Thoracic aorta (tissue), 2 donors: ENCODE data around the gene KLC4. TPM values are rescaled to one million over a fixed set of nuclear protein-coding genes. Genes with fewer than 3 reads are reported as not detected.

Experiments used
- ATAC-seq: fragments of 150-250 bp; one replicate; pipeline ENCODE4 v1.8.0; 2017; ENCODE audit warnings: low read depth; ENCODE audit not compliant: insufficient number of reproducible peaks, low FRiP score
- DNase-seq: peaks from one replicate; pipeline ENCODE4 v3.0.0-alpha.2; 2020; ENCODE audit warnings: low spot score
- H3K27ac ChIP-seq, 2 donors: fragments of 200-600 bp; sonication (generic); 1 replicate in 1 of 2; 2 replicates in 1 of 2; pipeline ENCODE4 v1.5.1; 2016; ENCODE audit warnings: mild to moderate bottlenecking in 2 of 2, moderate library complexity in 2 of 2
- H3K27me3 ChIP-seq: fragments of 200-600 bp; sonication (generic); replicated peaks from 2 replicates; pipeline ENCODE4 v1.6.0; 2016; ENCODE audit warnings: mild to moderate bottlenecking; ENCODE audit not compliant: insufficient read depth
- H3K36me3 ChIP-seq: fragments of 200-600 bp; sonication (generic); one replicate; pipeline ENCODE4 v1.5.1; 2016
- H3K4me1 ChIP-seq, 2 donors: fragments of 200-600 bp; sonication (generic); 1 replicate in 1 of 2; 2 replicates in 1 of 2; pipeline versions ENCODE4 v1.5.1 to v1.6.0; 2016; ENCODE audit warnings: low read depth in 2 of 2, mild to moderate bottlenecking in 1 of 2; ENCODE audit not compliant: control insufficient read depth in 1 of 2
- H3K4me3 ChIP-seq: fragments of 200-600 bp; sonication (generic); 2 replicates; pipeline ENCODE4 v1.5.1; 2016; ENCODE audit warnings: mild to moderate bottlenecking
- H3K9me3 ChIP-seq: fragments of 200-600 bp; sonication (generic); 2 replicates; pipeline ENCODE4 v1.5.1; 2016
- CTCF ChIP-seq: fragments of 200-600 bp; sonication (generic); IDR thresholded peaks from one replicate; pipeline ENCODE4 v1.5.1; 2019; ENCODE audit warnings: antibody characterized with exemption
- total RNA-seq, 2 donors: library from RNA; depleted of rRNA; stranded (reverse); fragments of >200 nt; gene quantifications; one replicate each; pipeline versions ENCODE4 v1.1.0 to v1.2.3, GENCODE V29; 2016

The KLC4 gene
- total RNA-seq, 2 donors from 2014 or later: 22.9 to 33.5 TPM

- DNase-seq (no peak), ATAC-seq (no peak)
- Histone ChIP-seq H3K4me1 (peaks cover 7 to 38% of the 10 kb centered on the region in 2 donors), H3K4me3 (no peak overlapping the region), H3K9me3 (no peaks in the 10 kb centered on the region), H3K27ac (no peak overlapping the region), H3K36me3 (no peaks in the 10 kb centered on the region), H3K27me3 (no peaks in the 10 kb centered on the region)
- TF ChIP-seq CTCF: no peak
Measured at GRCh38 chr6:43119482-43119881, 60.1 kb downstream of the KLC4 start.

GRCh38 chr6:43120101-43120763 lies 60.8 kb downstream of the KLC4 start:
- TF ChIP-seq CTCF: no peak
- DNase-seq: no peak
- peak overlapping the region; percentile 38 to 72 for H3K27ac ChIP-seq

GRCh38 chr6:43120944-43121913 lies 61.8 kb downstream of the KLC4 start:
- Histone ChIP-seq H3K27me3 (no peaks in the 10 kb centered on the region), H3K4me3 (peak overlapping the region; percentile 6), H3K36me3 (no peaks in the 10 kb centered on the region), H3K9me3 (no peaks in the 10 kb centered on the region), H3K27ac (peak overlapping the region; percentile 62 to 72), H3K4me1 (peaks cover 7 to 34% of the 10 kb centered on the region in 2 donors)
- ATAC-seq (peak; percentile 83), DNase-seq (peak; percentile 67)
- TF ChIP-seq CTCF: no peak

More at GRCh38 chr6:43120101-43120763, 60.8 kb downstream of the KLC4 start:
- no peak overlapping the region for H3K4me3 ChIP-seq
- H3K9me3 ChIP-seq: no peaks in the 10 kb centered on the region
- peaks cover 7 to 38% of the 10 kb centered on the region in 2 donors for H3K4me1 ChIP-seq
- no peaks in the 10 kb centered on the region for H3K27me3 ChIP-seq
- H3K36me3 ChIP-seq: no peaks in the 10 kb centered on the region
- ATAC-seq: no peak

GRCh38 chr6:43122146-43122545 lies 62.7 kb downstream of the KLC4 start:
- no peaks in the 10 kb centered on the region for H3K9me3 ChIP-seq
- no peaks in the 10 kb centered on the region for H3K27me3 ChIP-seq
- no peaks in the 10 kb centered on the region for H3K36me3 ChIP-seq
- no peak overlapping the region for H3K27ac ChIP-seq
- no peak for DNase-seq
- H3K4me1 ChIP-seq: peaks cover 7 to 26% of the 10 kb centered on the region in 2 donors
- no peak for TF ChIP-seq CTCF
- no peak for ATAC-seq
- no peak overlapping the region for H3K4me3 ChIP-seq
